HG03565 (cell line): ENCODE data around the gene SLC22A12.

Experiments used
- ATAC-seq: cut with Tn5 transposase; IDR thresholded peaks from one replicate; pipeline ENCODE4 v1.9.1; 2021; ENCODE audit warnings: mild to moderate bottlenecking, moderate library complexity; ENCODE audit not compliant: unreplicated experiment

The SLC22A12 gene

GRCh38 chr11:64643920-64644646, 53.1 kb downstream of the SLC22A12 start:
- ATAC-seq = no peak

DNA sequence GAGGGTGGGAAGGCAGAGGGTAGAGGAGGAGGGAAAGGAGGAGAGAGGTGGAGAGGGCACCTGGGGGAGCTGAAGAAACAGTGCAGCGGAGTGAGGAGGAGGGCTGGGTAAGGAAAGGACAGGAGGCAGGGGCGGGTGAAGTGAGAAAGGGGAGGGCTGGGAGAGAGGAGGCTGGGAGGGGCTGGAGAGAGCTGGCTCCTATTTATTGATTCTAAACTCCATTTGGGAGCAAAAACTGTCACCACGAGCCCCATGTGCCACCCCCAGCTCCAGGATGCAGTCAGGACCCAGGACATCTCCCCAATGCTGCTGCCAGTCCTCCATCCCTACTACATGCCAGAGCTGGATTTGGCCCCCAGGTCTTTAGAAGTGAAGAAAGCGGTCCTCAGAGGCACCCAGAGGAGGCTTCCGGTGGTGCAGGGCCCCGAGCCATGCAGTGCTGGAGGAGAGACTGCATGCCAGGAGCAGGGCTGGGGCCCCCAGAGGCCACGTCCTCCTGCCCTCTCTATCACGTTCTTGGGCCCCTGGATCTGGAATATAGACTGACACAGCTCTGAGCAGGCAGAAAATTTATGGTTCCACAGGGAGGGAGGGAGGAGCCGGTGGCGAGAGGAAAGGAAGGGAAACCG, 53.7 kb downstream of the SLC22A12 start:
- no peak for ATAC-seq

DNA sequence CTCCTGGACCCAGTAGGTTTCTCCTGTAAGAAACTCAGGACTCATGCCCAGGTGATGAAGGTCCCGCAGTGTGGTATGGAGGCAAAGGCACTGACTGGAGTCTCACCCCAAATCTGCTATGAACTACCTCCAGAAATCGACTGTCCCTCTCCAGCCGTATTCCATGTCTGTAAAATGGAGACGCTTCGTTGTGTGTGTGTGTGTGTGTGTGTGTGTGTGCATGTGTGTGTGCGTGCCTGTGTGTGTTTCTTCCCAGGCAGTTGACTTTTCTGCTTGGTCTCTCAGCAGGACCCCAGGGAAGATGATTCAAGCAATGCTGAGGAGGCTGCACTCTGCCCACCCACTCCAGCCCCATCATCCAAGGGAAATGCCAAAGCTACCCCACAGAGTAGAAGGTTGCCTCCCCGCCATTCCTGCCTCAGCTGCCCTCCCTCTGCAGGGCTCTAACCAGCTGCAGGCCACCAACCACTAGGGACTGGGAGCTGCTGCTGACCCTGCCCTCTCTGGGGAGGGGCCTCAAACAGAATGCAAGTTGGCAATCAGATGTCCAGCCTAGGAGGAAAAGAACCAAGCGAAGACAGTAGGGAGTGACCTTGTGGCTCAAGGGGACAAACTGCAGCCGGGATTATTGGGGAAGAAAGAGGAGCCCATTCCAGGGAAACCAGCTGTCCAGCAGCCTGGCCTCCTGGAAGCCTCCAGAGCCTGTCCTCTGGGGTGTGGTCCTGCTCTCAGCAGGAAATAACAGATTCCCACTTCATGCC, 56.2 kb downstream of the SLC22A12 start:
- ATAC-seq = no peak

GRCh38 chr11:64648551-64648950, 57.5 kb downstream of the SLC22A12 start:
- no peak for ATAC-seq

GRCh38 chr11:64649291-64649697, 58.3 kb downstream of the SLC22A12 start:
- no peak for ATAC-seq

DNA sequence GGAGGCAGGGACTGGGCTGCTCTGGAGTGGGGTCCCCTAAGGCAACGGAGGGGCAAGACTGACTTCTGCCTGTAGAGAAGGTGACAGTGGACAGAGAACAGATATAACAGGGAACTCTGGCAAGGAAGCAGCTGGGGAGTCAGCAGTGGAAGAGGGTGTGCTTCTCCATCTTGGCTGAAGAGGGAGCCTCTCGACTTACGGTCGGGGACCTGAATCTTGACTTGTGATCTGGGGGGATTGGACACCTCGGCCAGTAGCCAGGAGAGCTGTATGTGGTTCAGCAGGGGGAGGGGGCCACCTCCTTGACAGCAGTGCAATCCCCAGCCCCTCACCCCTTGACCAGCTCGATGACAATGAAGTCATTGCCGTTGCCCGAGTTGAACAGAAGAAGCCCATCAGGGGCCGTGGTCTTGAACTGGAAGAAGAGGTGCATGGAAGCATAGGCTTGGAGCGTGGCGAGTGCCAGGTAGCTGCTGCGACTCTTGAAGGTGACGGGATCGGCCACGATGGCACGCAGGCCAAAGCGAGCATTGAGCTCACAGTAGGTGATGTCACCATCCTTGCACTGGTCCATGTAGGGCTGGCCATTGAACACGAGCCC, 60.0 kb downstream of the SLC22A12 start:
- ATAC-seq = no peak
